ENCODE data around the gene SMYD3.

DNA sequence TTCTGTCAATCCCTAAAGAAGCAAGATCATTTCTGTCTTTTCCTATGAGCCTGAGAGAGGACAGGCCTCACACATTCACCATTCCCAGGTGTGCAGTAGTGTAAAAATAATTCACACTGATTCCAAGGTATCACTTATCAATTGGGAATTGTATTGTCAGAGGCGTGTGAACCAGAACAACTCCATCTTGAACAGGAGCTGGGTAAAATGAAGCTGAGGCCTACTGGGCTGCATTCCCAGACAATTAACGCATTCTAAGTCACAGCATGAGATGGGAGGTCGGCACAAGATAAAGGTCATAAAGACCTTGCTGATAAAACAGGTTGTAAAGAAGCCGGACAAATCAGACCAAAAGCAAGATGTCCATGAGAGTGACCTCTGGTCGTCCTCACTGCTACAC, 239.2 kb downstream of the SMYD3 start:
- TF ChIP-seq POLR2A (IDR thresholded peaks at IDR 0.05; ENCODE audit: low read depth) = no peak
- TF ChIP-seq POLR2AphosphoS5 (IDR thresholded peaks at IDR 0.05) = no peak
- TF ChIP-seq CTCF (IDR thresholded peaks at IDR 0.05) = no peak
